GM15510 (cell line): ENCODE measurements around the gene ABCA7.

ENCODE experiments used
- POLR2A ChIP-seq: IDR thresholded peaks from 3 replicates; pipeline ENCODE4 v1.6.1; 2011; ENCODE audit warnings: borderline replicate concordance; ENCODE audit not compliant: insufficient read length; ENCODE audit errors: extremely low read depth

The ABCA7 gene, protein sequence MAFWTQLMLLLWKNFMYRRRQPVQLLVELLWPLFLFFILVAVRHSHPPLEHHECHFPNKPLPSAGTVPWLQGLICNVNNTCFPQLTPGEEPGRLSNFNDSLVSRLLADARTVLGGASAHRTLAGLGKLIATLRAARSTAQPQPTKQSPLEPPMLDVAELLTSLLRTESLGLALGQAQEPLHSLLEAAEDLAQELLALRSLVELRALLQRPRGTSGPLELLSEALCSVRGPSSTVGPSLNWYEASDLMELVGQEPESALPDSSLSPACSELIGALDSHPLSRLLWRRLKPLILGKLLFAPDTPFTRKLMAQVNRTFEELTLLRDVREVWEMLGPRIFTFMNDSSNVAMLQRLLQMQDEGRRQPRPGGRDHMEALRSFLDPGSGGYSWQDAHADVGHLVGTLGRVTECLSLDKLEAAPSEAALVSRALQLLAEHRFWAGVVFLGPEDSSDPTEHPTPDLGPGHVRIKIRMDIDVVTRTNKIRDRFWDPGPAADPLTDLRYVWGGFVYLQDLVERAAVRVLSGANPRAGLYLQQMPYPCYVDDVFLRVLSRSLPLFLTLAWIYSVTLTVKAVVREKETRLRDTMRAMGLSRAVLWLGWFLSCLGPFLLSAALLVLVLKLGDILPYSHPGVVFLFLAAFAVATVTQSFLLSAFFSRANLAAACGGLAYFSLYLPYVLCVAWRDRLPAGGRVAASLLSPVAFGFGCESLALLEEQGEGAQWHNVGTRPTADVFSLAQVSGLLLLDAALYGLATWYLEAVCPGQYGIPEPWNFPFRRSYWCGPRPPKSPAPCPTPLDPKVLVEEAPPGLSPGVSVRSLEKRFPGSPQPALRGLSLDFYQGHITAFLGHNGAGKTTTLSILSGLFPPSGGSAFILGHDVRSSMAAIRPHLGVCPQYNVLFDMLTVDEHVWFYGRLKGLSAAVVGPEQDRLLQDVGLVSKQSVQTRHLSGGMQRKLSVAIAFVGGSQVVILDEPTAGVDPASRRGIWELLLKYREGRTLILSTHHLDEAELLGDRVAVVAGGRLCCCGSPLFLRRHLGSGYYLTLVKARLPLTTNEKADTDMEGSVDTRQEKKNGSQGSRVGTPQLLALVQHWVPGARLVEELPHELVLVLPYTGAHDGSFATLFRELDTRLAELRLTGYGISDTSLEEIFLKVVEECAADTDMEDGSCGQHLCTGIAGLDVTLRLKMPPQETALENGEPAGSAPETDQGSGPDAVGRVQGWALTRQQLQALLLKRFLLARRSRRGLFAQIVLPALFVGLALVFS (N-terminal part only)

DNA sequence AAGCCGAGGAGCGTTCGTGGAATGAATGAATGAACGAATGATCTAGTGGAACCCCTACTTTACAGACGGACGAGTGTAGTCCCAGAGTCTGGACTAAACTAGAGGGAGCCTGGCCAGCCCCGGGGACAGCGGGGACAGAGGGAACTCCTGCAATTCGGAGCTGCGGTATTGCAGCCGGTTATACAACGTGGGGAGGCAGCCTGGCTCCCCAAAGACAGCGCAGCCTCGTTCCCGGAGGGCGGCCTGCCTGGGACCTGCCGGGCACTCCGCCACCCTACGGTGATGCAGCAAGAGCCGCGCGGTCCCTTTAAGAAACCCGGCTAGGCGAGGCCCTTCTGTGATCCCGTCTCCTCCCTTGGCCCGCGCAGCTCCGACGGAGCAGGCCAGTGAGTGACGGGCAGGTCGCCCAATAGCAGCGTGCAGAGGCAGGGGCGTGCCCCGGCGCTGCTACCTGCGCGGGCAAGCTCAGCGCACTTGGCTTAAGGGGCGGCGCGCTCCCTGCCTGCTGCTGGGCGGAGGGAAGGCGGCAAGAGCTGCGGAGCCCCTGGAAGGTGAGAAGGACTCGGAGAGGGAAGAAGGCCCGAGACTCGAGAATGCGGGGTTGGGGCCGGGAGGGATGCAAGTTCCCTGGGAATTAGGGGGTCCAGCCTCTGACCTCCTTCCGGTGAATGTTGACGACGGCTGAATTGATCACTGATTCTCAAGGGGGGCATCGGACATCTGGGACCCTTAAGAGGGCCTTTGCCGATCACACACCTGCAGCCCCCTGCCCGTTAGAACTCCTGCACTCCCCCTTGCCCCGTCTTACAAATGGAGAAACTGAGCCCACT is at the start of gene ABCA7:
Gene ABCA7 (plus strand): TSS at position 462 of the 830 bp plus-strand sequence. CDS start 1,255 bp downstream, outside the sequence.
- TF ChIP-seq POLR2A, result peak; percentile 54

DNA sequence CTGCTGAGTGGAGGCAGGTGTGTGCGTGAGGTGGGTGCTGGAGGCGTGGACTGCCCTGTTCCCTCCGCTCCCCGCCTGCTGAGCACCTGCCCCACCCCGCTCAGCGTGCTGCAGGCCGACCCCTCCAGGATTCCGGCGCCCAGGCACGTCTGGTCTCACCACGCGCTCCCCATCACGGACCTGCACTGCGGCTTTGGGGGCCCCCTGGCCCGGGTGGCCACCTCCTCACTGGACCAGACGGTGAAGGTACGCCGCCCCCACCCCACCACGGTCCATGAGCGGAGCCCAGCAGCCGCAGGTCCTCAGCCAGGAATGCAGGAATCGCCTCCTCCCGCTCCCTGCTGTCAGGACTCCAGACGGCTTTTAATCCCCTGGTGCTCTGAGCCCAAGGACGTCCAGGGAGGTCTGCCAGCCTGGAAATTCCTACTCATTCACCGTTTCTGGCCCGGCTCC is 49.8 kb upstream of the ABCA7 start:
- TF ChIP-seq POLR2A, result no peak

DNA sequence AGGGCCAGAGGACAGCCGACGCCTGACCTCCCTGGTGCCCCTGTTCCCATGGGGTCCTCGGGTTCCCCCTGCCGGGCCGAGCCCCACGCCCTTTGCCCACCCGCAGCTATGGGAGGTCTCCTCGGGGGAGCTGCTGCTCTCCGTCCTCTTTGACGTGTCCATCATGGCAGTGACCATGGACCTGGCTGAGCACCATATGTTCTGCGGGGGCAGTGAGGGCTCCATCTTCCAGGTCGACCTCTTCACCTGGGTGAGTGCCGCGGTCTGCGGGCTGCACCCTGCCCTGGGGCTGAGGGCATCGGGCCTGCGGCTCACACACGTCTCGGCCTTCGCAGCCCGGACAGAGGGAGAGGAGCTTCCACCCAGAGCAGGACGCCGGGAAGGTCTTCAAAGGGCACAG is 49.2 kb upstream of the ABCA7 start:
- no peak for TF ChIP-seq POLR2A

DNA sequence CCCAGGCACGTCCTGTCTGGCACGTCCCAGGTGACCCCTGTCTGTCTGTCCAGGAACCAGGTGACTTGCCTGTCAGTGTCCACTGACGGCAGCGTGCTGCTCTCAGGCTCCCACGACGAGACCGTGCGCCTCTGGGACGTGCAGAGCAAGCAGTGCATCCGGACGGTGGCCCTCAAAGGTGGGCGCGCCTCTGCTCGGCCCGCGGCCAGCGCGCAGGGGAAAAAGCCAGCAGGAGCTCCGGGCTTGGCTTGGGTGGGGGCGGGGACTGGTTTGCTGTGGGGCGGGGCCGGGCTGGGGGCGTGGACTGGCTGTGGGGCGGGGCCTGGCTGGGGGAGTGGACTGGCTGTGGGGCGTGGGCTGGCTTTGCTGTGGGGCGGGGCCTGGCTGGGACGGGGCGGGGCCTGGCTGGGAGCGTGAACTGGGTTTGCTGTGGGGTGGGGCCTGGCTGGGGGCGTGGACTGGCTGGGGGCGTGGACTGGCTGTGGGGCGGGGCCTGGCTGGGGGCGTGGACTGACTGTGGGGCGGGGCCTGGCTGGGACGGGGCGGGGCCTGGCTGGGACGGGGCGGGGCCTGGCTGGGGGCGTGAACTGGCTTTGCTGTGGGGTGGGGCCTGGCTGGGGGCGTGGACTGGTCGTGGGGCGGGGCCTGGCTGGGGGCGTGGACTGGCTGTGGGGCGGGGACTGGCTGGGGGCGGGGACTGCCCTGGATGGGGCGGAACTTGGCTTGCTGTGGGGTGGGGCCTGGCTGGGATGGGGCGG is 48.6 kb upstream of the ABCA7 start:
- no peak for TF ChIP-seq POLR2A

DNA sequence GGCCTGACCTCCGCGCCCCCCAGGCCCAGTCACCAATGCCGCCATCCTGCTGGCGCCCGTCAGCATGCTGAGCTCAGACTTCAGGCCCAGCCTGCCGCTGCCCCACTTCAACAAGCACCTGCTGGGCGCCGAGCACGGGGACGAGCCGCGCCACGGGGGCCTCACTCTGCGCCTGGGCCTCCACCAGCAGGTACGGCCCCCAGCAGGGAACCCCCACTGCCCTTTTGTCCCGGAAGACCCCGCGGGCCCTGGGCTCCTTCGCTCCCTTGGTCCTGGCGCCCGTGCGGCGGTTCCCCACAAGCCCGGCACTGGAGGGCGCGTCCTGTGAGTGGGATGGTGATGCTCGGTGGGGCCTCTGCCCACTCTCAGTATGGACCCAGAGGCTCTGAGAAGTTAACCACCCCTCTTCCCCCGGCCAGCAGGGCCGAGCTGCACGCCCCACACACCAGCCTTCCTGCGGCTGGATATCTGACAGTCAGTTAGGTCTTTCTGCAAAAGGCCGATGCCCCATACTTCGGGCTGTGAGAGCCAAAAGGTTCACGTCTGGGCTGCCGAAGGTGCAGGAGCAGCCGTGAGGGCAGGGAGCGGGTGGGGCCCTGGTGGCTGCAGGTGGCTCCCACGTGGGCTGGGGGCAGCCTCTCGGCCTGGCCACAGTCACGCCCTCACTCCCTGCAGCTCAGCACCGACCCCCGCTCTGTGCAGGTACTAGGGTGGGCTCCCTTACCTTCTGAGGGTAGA is 47.8 kb upstream of the ABCA7 start:
- TF ChIP-seq POLR2A, result no peak

DNA sequence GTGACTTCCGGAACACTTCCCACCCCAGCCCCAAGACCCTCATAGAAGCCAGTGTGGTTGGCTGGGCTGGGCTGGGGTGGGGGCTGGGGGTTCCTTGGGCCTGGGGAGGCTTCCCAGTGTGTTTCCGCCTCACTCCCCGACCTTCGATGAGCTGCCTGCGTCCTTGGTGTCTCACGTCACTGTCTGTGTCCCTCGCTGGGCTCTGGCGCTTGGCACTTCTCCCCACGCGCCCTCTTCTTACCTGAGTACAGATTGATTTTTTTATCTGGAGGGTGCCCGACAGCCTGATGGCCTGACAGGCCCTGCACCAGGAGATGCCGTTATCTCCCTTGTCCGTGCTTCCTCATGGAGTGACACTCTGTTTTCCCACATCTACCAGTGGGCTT is 47.2 kb upstream of the ABCA7 start:
- no peak for TF ChIP-seq POLR2A

DNA sequence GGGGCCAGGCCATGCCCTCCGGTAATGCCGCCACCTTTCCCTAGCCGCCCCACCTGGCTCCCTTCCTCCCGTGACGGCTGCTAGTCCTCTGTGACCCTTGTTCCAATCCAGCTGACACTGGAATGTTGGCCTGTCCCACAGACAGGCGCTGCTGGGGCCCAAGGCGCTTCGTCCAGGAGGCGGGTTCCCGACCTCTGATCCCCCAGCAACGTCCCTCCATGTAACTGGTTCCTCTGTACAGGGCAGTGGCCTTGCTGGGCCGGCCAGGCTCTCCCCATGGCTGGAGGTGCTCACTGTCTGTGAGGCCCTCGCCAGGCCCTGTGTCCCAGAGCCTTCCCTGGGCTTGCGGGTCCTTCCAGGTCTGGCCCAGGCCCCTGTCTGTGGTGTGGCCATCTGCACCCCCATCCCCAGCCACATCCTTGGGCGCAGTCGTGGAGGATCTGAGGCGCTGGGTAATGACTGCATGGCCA is 46.5 kb upstream of the ABCA7 start:
- no peak for TF ChIP-seq POLR2A

DNA sequence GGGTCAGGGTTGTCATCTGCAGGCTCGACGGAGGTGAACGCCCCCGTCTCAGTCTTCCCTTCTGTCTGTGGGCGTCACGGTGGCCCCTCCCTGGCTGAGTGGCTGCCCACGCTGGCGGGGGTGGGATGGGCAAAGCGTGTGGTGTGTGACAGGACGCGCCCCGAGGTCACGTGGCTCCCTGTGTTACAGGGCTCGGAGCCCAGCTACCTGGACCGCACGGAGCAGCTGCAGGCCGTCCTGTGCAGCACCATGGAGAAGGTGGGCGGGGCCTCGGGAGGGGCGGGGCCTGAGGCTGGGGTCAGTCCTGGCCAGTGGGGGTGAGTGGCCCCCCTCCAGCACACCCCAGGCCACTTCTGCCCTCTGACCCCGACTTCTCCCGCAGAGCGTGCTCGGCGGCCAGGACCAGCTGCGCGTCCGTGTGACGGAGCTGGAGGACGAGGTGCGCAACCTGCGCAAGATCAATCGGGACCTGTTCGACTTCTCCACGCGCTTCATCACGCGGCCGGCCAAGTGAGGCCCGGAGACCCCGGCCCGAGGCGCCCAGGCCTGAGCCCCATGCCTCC is 46.0 kb upstream of the ABCA7 start:
- no peak for TF ChIP-seq POLR2A

DNA sequence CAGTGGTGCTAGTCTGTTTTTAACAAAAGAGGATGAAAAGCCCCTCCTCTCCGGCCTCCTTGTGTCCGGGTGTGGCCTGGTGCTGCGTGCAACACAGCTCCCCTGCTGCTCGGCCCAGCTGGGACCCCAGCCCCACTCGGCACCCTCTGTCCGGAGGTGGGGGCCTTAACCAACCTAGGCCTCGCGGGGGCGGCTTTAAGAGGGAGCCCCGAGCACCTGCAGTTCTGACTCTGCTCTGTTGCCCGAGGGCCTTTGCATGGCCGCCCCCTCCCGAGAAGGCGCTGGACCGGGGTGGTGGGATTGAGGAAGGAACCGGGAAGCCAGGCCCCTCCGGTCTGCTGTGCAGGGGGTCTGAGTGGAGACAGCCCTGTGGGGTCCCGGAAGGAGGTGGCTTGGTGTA is 45.4 kb upstream of the ABCA7 start:
- no peak for TF ChIP-seq POLR2A

DNA sequence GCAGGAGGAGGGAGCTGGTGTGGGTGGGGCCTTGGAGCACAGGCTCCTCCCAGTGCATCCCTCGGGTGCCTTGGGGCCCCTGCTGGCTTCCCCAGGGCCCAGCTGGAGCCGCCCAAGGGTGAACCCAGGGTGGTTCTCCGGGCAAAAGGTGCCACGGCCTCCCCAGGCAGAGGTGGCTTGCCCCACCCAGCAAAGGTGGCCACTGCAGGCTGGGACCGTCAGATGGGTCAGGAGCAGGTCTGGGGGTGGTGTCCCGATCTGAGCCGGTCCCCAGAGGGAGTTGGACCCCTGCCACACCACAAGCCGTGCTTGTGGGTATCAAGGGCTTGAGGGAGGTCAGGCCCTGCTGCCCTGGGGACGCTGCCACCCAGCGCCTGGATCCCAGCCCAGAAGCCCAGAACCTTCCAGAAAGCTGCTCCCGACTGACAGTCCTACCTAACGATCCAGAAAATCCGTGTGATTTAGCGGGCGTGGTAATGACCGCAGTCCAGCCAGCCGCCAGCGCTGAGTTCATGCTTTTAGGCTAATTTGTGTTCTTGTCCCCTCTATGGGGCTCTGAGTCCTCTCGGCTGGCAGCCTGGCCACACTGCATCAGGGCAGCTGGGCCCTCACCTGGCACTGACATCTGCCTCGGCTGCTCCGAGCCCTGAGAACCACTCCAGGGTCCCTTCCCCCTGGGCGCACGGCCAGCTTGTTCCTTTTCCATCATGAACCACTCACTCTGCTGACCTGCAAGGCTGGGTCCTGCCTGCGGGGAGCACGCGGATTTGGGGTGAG is 44.7 kb upstream of the ABCA7 start:
- TF ChIP-seq POLR2A, result no peak

DNA sequence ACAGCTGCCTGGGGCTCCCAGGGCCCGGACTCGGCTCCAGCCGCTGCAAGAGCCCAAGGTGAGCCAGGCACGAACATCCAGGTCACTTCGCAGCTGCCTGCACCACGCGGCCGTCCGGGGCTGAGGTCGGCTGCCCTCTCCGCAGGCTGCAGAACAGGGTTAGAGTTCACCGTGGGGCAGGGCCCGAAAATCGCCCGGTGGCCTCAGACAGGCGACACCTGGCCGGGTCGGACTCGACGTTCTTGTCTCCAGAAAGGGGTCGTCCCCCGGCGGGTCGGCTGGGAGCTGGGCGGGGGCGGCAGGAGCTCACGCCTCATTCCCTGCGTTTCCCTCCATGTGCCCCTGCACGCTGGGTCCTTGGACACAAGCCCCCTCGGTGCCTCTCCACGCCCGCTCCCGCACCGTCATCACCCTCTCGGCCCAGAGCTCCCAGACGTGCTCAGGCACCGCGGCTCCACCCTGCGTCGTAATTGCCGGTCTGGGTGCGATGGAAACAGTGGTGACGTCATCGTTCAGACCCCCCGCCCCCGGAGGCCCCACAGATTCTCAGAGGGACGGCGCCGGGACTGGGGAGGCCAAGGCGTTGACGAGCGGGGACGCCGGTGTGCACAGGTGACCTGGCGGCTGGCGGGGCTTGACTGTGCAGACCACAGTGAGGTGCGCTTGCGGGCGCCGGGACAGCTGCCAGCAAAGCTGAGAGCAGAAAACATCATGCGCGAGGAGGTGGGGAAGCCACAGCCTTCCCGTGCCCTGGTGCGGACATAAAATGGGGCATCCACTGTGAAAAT is 43.7 kb upstream of the ABCA7 start:
- TF ChIP-seq POLR2A, result no peak
